ENCODE data around the gene GABBR1. TPM values are rescaled to one million over a fixed set of nuclear protein-coding genes. Genes with fewer than 3 reads are reported as not detected.

Gene GABBR1
- total RNA-seq, 3 donors from 2014 or later, result 26.1 to 49.2 (median 48.4) TPM

- no peaks in the 10 kb centered on the region for H3K36me3 ChIP-seq
- intact Hi-C loops (cut with DNase I; ENCODE audit: low total_unique reads), result no loop called here
- DNase-seq (ENCODE audit: low spot score in 2 of 2), result no peak
- H3K27ac ChIP-seq, result peak overlapping the region in 1 of 2 donors; percentile 54
- H3K4me1 ChIP-seq, result peaks cover 0 to 6% of the 10 kb centered on the region in 2 donors
- peaks cover 0 to 24% of the 10 kb centered on the region in 2 donors for H3K27me3 ChIP-seq
- H3K4me3 ChIP-seq, result peak overlapping the region in 2 of 3 donors; percentile 49 to 73
- H3K9me3 ChIP-seq, result no peaks in the 10 kb centered on the region
- TF ChIP-seq, protein P1, sequence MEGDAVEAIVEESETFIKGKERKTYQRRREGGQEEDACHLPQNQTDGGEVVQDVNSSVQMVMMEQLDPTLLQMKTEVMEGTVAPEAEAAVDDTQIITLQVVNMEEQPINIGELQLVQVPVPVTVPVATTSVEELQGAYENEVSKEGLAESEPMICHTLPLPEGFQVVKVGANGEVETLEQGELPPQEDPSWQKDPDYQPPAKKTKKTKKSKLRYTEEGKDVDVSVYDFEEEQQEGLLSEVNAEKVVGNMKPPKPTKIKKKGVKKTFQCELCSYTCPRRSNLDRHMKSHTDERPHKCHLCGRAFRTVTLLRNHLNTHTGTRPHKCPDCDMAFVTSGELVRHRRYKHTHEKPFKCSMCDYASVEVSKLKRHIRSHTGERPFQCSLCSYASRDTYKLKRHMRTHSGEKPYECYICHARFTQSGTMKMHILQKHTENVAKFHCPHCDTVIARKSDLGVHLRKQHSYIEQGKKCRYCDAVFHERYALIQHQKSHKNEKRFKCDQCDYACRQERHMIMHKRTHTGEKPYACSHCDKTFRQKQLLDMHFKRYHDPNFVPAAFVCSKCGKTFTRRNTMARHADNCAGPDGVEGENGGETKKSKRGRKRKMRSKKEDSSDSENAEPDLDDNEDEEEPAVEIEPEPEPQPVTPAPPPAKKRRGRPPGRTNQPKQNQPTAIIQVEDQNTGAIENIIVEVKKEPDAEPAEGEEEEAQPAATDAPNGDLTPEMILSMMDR (IDR thresholded peaks at IDR 0.05), result no peak
- no peak for TF ChIP-seq POLR2AphosphoS5 (IDR thresholded peaks at IDR 0.05)
- no peak for TF ChIP-seq POLR2A (IDR thresholded peaks at IDR 0.05)
These were observed 80.4 kb downstream of the GABBR1 start for GRCh38 chr6:29552512-29553051.

- no peak overlapping the region for H3K4me3 ChIP-seq
- no peaks in the 10 kb centered on the region for H3K4me1 ChIP-seq
- H3K27ac ChIP-seq, result no peak overlapping the region
- no peak for DNase-seq (ENCODE audit: low spot score in 2 of 2)
- no peaks in the 10 kb centered on the region for H3K36me3 ChIP-seq
- intact Hi-C loops (cut with DNase I; ENCODE audit: low total_unique reads), result no loop called here
- H3K9me3 ChIP-seq, result no peaks in the 10 kb centered on the region
- TF ChIP-seq, protein P1 (IDR thresholded peaks at IDR 0.05), result no peak
- TF ChIP-seq POLR2AphosphoS5 (IDR thresholded peaks at IDR 0.05) (no peak), POLR2A (IDR thresholded peaks at IDR 0.05) (no peak)
- H3K27me3 ChIP-seq, result peaks cover 0 to 9% of the 10 kb centered on the region in 2 donors
These were observed 85.4 kb downstream of the GABBR1 start for GRCh38 chr6:29547573-29547972.

GRCh38 chr6:29537714-29538403 is 95.1 kb downstream of the GABBR1 start:
- no peaks in the 10 kb centered on the region for H3K4me1 ChIP-seq
- H3K27me3 ChIP-seq, result no peaks in the 10 kb centered on the region
- no peak for DNase-seq (ENCODE audit: low spot score in 2 of 2)
- no peaks in the 10 kb centered on the region for H3K9me3 ChIP-seq
- intact Hi-C loops (cut with DNase I; ENCODE audit: low total_unique reads), result no loop called here
- TF ChIP-seq POLR2A (IDR thresholded peaks at IDR 0.05), result no peak
- TF ChIP-seq, protein P1 (IDR thresholded peaks at IDR 0.05), result no peak
- no peak for TF ChIP-seq POLR2AphosphoS5 (IDR thresholded peaks at IDR 0.05)
- H3K4me3 ChIP-seq, result no peak overlapping the region
- H3K27ac ChIP-seq, result no peak overlapping the region
- no peaks in the 10 kb centered on the region for H3K36me3 ChIP-seq

GRCh38 chr6:29532320-29532951 is 100.5 kb downstream of the GABBR1 start:
- H3K4me1 ChIP-seq, result no peaks in the 10 kb centered on the region
- H3K9me3 ChIP-seq, result no peaks in the 10 kb centered on the region
- no peaks in the 10 kb centered on the region for H3K27me3 ChIP-seq
- intact Hi-C loops (cut with DNase I; ENCODE audit: low total_unique reads), result no loop called here
- no peak for DNase-seq (ENCODE audit: low spot score in 2 of 2)
- H3K4me3 ChIP-seq, result no peak overlapping the region
- H3K36me3 ChIP-seq, result no peaks in the 10 kb centered on the region
- TF ChIP-seq POLR2A (IDR thresholded peaks at IDR 0.05) (no peak), POLR2AphosphoS5 (IDR thresholded peaks at IDR 0.05) (no peak)
- TF ChIP-seq, protein P1 (IDR thresholded peaks at IDR 0.05), result no peak
- H3K27ac ChIP-seq, result no peak overlapping the region

GRCh38 chr6:29531668-29532067 is 101.3 kb downstream of the GABBR1 start:
- intact Hi-C loops (cut with DNase I; ENCODE audit: low total_unique reads), result no loop called here
- no peaks in the 10 kb centered on the region for H3K27me3 ChIP-seq
- no peak overlapping the region for H3K27ac ChIP-seq
- no peaks in the 10 kb centered on the region for H3K36me3 ChIP-seq
- H3K4me3 ChIP-seq, result no peak overlapping the region
- no peaks in the 10 kb centered on the region for H3K4me1 ChIP-seq
- DNase-seq (ENCODE audit: low spot score in 2 of 2), result no peak
- H3K9me3 ChIP-seq, result no peaks in the 10 kb centered on the region
- TF ChIP-seq, protein P1 (IDR thresholded peaks at IDR 0.05), result no peak
- no peak for TF ChIP-seq POLR2AphosphoS5 (IDR thresholded peaks at IDR 0.05)
- TF ChIP-seq POLR2A (IDR thresholded peaks at IDR 0.05), result no peak

Measured in breast epithelium (tissue), 4 donors.